ENCODE data around the gene KIAA1328.
"Not testable (repeated sequence)": the region's sequence is repeated elsewhere in the genome, so short reads cannot be mapped to it uniquely, and the experiment has no call there.

The KIAA1328 gene

GRCh38 chr18:37162551-37162950 is 333.6 kb downstream of the KIAA1328 start:
- no peak for DNase-seq

GRCh38 chr18:37163119-37163518 is 334.2 kb downstream of the KIAA1328 start:
- DNase-seq: no peak

DNA sequence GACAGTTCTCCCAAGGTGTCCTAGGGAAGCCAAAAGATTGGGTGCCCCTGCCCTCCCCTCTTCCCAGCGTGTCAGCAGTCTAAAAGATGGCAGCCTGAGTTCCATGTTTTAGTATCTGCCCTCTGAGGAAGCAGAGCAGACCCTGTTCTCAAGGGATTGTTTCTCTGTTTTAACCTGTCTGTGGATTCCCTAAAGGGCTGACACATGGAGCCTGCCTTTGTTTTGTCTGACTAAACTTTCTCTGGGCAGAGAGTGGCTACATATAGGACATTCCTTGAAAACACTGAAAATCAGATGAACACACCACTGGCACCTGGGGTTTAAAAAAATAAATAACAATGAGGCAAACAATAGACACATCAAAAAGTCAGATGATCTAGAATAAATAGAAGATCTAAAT is 337.6 kb downstream of the KIAA1328 start:
- no peak for DNase-seq

GRCh38 chr18:37166966-37167365 is 338.0 kb downstream of the KIAA1328 start:
- DNase-seq: not testable (repeated sequence)

DNA sequence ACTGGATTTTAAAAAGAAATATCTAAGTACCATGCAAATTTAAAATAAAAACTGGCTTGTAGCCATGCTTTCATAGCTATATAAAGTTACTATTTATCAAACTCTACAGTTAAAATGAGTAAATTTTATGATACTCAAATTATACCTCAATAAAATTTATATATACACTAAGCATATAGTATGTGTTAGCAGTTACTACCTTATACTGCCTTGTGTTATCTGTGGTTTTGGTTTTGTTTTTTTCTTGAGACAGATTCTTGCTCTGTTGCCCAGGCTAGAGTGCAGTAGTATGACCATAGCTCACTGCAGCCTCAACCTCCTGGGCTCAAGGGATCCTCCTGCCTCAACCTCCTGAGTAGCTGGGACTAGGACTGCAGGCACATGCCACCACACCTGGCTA is 342.1 kb downstream of the KIAA1328 start:
- no peak for DNase-seq

DNA sequence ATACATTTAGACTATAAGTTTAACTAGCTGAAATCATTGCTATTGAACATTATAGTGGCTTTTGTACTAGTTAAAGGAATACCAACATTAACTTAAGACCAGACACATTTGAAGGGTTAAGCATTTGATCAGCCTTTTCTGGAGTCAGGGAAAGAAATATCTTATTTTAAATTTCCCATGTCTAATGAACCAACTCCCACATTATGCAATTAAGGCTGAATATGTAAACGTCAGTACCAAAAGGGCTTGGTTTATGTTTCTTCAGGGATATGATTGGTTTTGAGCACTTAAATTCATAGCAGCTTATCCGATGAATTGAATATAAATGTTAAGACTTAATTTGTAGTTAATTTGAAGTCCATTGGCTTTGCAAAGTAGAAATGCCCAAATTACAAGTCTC is 344.5 kb downstream of the KIAA1328 start:
- no peak for DNase-seq

DNA sequence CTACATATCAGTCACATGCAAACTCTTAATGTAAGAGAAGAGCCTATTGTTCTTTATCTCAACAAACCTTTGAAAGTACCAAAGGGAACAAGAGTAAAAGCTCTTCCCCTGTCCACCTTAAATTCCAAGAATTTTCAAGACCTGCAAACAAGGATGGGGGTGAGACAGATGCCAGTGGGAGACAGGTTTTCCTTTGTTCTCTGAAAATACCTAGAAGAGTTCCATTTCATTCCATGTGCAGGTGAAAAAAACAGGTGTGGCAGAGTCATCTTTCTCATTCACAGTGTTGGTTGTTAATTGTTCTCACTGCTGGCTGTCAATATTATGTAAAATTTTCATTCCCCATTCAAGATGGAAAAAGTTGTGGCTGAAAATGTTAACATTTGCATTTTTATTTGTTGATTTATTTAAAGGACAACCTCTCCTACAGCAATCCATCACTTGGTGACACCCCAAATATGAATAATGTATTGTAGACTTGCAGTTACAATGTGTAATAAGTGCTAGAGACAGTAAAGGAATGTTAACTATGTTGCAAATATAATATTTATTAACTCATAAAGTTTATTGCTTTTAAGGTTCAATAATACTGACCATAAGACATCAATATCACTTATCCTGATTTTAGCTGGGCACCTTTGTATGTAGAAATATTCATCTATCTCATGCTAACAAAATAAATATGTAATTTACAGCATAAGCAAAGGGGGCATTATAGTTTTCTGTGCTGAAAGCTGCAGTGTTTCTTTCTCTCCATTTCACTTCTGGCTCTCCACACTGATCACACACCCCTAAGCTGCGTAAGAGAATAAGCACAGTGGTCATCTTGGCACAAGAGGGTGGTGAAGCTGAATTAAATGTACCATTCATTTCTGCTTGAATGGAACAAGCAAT is 347.0 kb downstream of the KIAA1328 start:
- no peak for DNase-seq

DNA sequence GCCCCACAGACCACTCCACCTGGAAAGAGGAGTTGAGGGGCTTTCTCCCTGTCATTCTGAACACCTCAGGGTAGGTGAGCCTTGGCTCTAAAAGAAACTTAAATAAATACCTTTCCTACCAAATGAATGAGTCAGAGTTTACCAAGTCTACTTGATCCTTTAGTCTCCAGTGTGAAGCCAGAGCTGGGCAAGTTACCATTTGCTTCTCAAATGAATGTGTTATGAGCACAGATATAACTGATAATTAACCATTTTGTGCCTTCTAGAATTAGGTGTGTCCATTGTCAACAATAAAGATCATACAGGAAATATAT is 347.7 kb downstream of the KIAA1328 start:
- no peak for DNase-seq

GRCh38 chr18:37179384-37179783 is 350.5 kb downstream of the KIAA1328 start:
- no peak for DNase-seq

DNA sequence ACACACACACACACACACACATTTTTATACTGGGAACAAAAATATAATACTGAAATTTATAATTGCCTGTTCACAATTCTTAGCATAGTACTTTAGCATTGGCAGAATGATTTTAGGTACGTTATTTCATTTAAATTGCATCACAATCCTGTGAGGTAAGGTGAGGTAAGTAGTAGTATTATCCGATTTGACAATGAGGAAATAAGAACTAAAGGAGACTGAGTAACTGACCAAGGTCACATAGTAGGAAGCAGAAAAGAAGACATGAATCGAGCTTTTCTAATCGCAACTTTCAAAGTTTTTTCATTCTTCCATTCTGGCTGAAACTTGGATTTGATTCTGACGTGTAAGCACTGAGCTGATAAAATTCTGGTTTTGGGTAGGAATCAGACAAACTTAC is 351.2 kb downstream of the KIAA1328 start:
- DNase-seq: no peak

GRCh38 chr18:37182340-37183135 is 353.6 kb downstream of the KIAA1328 start:
- DNase-seq: no peak

DNA sequence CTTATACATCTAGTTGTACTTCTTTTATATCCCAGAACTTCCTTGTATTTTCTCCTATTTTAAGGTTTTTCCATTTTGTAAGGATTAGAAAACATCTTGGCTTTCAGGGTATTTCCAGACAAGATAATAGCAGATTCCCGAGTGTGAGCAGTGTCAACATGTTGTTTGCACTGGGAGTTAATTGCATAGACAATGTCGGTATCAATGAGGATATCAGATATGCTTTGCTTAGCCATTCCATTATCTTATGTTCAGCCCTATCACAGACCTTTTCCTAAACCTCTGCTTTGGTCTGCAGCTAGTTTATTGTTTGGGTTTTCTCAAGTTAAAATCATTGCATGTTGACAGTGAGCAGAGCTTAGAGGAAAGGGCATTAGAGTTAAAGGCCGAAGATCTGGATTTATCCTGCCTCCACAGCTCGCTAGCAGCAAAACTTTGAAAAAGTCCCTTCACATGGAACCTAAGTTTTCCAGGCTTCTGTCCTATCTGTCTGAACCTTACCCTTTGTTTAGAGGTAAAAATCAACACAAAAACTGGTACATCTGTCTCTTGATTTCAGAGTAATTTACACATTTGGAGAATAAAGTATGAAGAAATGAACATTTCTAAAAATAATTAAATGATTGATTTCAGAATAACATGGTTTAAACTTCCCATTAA is 355.4 kb downstream of the KIAA1328 start:
- no peak for DNase-seq

- DNase-seq: no peak
These were observed 359.3 kb downstream of the KIAA1328 start for GRCh38 chr18:37188016-37188791.

- DNase-seq: no peak
These were observed 370.8 kb downstream of the KIAA1328 start for GRCh38 chr18:37199741-37200140.

GRCh38 chr18:37207343-37207742 is 378.4 kb downstream of the KIAA1328 start:
- DNase-seq: no peak

DNA sequence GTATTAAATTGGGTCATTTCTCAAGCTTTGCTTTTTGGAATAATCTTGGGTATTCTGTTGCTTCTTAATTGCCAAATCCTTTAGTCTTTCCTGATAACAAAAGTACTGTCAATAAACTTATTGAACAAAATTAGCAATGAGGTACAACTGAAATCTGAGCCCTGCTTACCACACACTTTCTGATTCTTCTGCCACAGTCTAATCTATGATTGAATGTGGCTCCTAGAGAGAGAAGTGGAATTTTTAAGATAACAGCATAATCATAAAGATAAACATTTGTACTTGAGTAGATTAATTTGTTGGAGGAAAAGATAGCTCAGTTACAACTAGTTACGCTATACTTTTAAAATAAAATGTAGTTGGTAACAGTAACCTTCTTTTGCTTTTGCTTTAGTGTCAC is 381.9 kb downstream of the KIAA1328 start:
- DNase-seq: no peak

DNA sequence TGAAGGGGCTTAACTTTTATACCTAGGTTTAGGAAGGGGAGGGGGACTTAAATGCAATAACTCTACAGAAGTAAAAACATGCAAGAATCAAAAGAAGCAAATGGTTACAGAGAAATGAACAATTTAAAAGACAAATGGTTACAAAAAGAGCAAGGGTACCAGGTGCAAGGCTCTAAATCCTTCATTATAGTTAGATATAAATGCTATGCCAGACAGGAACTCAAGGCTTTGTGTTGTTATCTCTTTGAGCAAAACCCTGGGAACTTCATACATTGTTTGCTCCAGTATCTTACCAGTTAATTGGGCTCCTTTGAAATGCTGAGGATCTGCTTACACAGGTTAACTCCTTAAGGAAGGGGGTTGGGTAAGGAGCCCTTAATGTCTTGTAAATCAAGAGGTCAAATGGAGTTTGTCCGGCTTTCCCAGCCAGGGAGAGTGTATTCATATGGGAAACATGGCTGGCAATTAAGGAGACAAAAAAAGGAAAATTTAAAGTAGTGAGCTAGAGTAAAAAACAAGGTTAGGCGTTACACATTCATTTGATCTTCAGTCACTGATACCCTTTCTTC is 389.2 kb downstream of the KIAA1328 start:
- no peak for DNase-seq

- DNase-seq: no peak
These were observed 390.3 kb downstream of the KIAA1328 start for GRCh38 chr18:37219257-37219656.

DNA sequence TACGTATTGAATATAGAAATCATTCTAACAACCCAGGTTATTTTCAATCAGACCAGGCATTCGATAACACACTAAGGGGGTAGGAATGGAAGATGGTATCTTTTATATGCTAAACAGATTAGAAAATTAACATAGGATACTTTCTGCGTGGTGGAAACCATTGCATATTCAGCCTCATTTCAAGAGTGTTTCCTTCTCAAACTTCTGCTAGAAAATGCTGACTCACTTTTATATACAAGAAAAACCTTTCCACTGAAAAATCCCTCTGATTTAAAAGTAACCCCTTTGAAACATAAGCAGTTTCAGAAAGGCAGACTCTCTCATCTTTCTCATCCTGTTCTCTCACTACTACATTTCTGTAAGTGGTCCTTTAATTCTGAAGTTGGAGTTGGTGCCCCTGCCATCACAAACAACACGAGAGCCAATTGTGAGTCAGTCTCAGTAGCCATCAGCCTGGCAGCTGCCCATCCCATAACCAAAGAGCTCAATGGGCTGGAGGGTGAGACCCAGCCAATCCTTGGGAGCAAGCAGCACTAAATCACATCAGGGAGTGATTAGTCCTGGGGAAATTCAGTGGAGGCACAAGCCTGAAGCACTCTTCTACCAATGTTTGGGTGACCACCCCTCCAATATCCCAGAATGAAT is 393.5 kb downstream of the KIAA1328 start:
- DNase-seq: no peak

GRCh38 chr18:37222999-37223378 is 394.1 kb downstream of the KIAA1328 start:
- no peak for DNase-seq

DNA sequence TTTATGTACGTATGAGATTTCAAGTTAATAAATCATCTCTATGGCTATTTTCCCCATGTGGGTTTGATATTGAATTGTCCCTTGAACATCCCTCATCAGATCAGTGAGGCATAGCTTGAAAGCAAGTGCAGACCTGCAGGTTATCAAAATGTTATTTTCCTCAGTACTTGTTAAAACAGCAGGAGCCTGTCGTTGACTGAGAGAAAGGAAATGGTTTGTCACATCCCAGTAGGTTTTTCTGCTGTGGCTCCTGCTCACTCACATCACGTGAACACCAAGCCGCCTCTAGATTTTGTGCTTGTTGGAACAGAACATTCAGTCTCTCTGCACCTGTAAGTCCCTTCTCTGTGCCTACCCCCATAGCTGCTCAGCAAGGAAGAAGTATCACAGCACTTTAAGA is 396.4 kb downstream of the KIAA1328 start:
- no peak for DNase-seq

GRCh38 chr18:37230768-37231167 is 401.8 kb downstream of the KIAA1328 start:
- no peak for DNase-seq
